HG02642 (cell line): Measurements from ENCODE around the gene OBSCN.
"Not testable (repeated sequence)": the region's sequence is repeated elsewhere in the genome, so short reads cannot be mapped to it uniquely, and the experiment has no call there.

Experiments
- ATAC-seq: cut with Tn5 transposase; IDR thresholded peaks from one replicate; pipeline ENCODE4 v1.9.1; 2021; ENCODE audit warnings: mild to moderate bottlenecking; ENCODE audit not compliant: unreplicated experiment, poor library complexity

OBSCN gene

GRCh38 chr1:228246216-228246900 is 38.5 kb downstream of the OBSCN start:
- ATAC-seq, result no peak

GRCh38 chr1:228249513-228250305 is 41.9 kb downstream of the OBSCN start:
- no peak for ATAC-seq

GRCh38 chr1:228252476-228252875 is 44.6 kb downstream of the OBSCN start:
- not testable (repeated sequence) for ATAC-seq

GRCh38 chr1:228256626-228257375 is 49.0 kb downstream of the OBSCN start:
- ATAC-seq, result no peak

- no peak for ATAC-seq
Measured at GRCh38 chr1:228258486-228258885, 50.6 kb downstream of the OBSCN start.

GRCh38 chr1:228259368-228259894 is 51.6 kb downstream of the OBSCN start:
- no peak for ATAC-seq

GRCh38 chr1:228259951-228260350 is 52.1 kb downstream of the OBSCN start:
- ATAC-seq, result no peak

- no peak for ATAC-seq
Measured at GRCh38 chr1:228261706-228262105, 53.9 kb downstream of the OBSCN start.

- no peak for ATAC-seq
Measured at GRCh38 chr1:228262475-228262874, 54.6 kb downstream of the OBSCN start.

- no peak for ATAC-seq
Measured at GRCh38 chr1:228263636-228264035, 55.8 kb downstream of the OBSCN start.

- ATAC-seq, result no peak
Measured at GRCh38 chr1:228264090-228264829, 56.4 kb downstream of the OBSCN start.

GRCh38 chr1:228265167-228265566 is 57.3 kb downstream of the OBSCN start:
- no peak for ATAC-seq

- ATAC-seq, result no peak
Measured at GRCh38 chr1:228267962-228268880, 60.4 kb downstream of the OBSCN start.

GRCh38 chr1:228268881-228269265 is 61.0 kb downstream of the OBSCN start:
- ATAC-seq, result no peak

- not testable (repeated sequence) for ATAC-seq
Measured at GRCh38 chr1:228269431-228269830, 61.6 kb downstream of the OBSCN start.

- ATAC-seq, result no peak
Measured at GRCh38 chr1:228270032-228270431, 62.2 kb downstream of the OBSCN start.

- no peak for ATAC-seq
Measured at GRCh38 chr1:228271701-228272251, 63.9 kb downstream of the OBSCN start.

GRCh38 chr1:228272331-228272791 is 64.5 kb downstream of the OBSCN start:
- ATAC-seq, result no peak
